Activated T-cell treated with anti-CD3 and anti-CD28 coated beads for 4 hours (primary cell): Measurements from ENCODE around the gene GRM1.

ENCODE experiments used
- DNase-seq: peaks from one replicate; pipeline ENCODE4 v3.0.0-alpha.2; 2020

Gene GRM1

GRCh38 chr6:146339716-146340115 is 310.9 kb downstream of the GRM1 start:
- no peak for DNase-seq

GRCh38 chr6:146341493-146342230 is 312.8 kb downstream of the GRM1 start:
- no peak for DNase-seq

- DNase-seq: no peak
Measured at GRCh38 chr6:146345598-146345997, 316.7 kb downstream of the GRM1 start.

GRCh38 chr6:146347090-146347489 is 318.2 kb downstream of the GRM1 start:
- DNase-seq: no peak

- DNase-seq: no peak
Measured at GRCh38 chr6:146347690-146348089, 318.8 kb downstream of the GRM1 start.

- DNase-seq: no peak
Measured at GRCh38 chr6:146351018-146351417, 322.2 kb downstream of the GRM1 start.

GRCh38 chr6:146352163-146352562 is 323.3 kb downstream of the GRM1 start:
- DNase-seq: no peak

GRCh38 chr6:146354451-146354850 is 325.6 kb downstream of the GRM1 start:
- no peak for DNase-seq

GRCh38 chr6:146355521-146356100 is 326.7 kb downstream of the GRM1 start:
- DNase-seq: no peak

- no peak for DNase-seq
Measured at GRCh38 chr6:146357578-146358430, 328.9 kb downstream of the GRM1 start.

GRCh38 chr6:146358431-146359046 is 329.7 kb downstream of the GRM1 start:
- no peak for DNase-seq

- no peak for DNase-seq
Measured at GRCh38 chr6:146359131-146359530, 330.3 kb downstream of the GRM1 start.

- DNase-seq: no peak
Measured at GRCh38 chr6:146361128-146361924, 332.5 kb downstream of the GRM1 start.

- no peak for DNase-seq
Measured at GRCh38 chr6:146363838-146364607, 335.2 kb downstream of the GRM1 start.

GRCh38 chr6:146364816-146365594 is 336.1 kb downstream of the GRM1 start:
- no peak for DNase-seq

- no peak for DNase-seq
Measured at GRCh38 chr6:146367061-146367460, 338.2 kb downstream of the GRM1 start.

- DNase-seq: no peak
Measured at GRCh38 chr6:146369866-146370265, 341.0 kb downstream of the GRM1 start.

- no peak for DNase-seq
Measured at GRCh38 chr6:146381486-146381885, 352.6 kb downstream of the GRM1 start.

GRCh38 chr6:146388736-146389364 is 360.0 kb downstream of the GRM1 start:
- no peak for DNase-seq

GRCh38 chr6:146389740-146390139 is 360.9 kb downstream of the GRM1 start:
- DNase-seq: no peak
